Subcutaneous adipose tissue (tissue), 4 donors: Measurements from ENCODE around the gene SYT17. TPM values are rescaled to one million over a fixed set of nuclear protein-coding genes. Genes with fewer than 3 reads are reported as not detected.

Experiments used
- CTCF ChIP-seq: fragments of 450-650 bp; IDR thresholded peaks from one replicate; pipeline ENCODE4 v1.5.1; 2016; ENCODE audit warnings: low read depth, mild to moderate bottlenecking, control low read depth, antibody characterized with exemption, moderate library complexity
- total RNA-seq, 4 donors: library from RNA; depleted of rRNA; stranded (reverse); fragments of >200 nt; gene quantifications; one replicate each; pipeline ENCODE4 v1.1.0, GENCODE V29; 2016

Gene SYT17
- total RNA-seq, 4 donors from 2014 or later = 1.3 to 9.2 (median 6.1) TPM

- no peak for TF ChIP-seq CTCF
Measured at GRCh38 chr16:19230575-19230974, 62.5 kb downstream of the SYT17 start.

GRCh38 chr16:19231881-19232280, 63.8 kb downstream of the SYT17 start:
- no peak for TF ChIP-seq CTCF

- TF ChIP-seq CTCF = no peak
Measured at GRCh38 chr16:19232988-19233387, 64.9 kb downstream of the SYT17 start.

DNA sequence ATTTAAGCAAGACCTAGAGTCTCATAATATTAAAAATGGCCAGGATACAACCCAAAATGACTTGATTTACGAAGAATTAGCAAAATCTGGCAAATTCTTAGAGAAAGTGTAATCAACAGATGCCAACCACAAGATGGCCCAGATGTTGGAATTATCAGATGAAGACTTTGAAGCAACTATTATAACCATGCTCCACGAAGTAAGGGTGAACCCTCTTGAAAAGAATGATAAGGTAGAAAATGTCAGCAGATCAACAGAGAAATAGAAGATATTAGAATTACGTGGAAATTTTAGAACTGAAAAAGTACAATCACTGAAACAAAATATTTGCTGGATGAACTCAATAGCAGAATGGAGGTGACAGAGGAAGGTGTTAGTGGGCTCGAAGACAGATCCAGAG, 67.4 kb downstream of the SYT17 start:
- no peak for TF ChIP-seq CTCF

GRCh38 chr16:19235886-19236285, 67.8 kb downstream of the SYT17 start:
- TF ChIP-seq CTCF = no peak

- TF ChIP-seq CTCF = no peak
Measured at GRCh38 chr16:19236561-19237209, 68.6 kb downstream of the SYT17 start.

- no peak for TF ChIP-seq CTCF
Measured at GRCh38 chr16:19238406-19238805, 70.4 kb downstream of the SYT17 start.
